Astrocyte (in vitro differentiated cells and primary cell): ENCODE results near the gene RAC2.

ENCODE experiments used
- EZH2 ChIP-seq: IDR thresholded peaks from 2 replicates; pipeline ENCODE4 v1.6.1; 2012; ENCODE audit warnings: mild to moderate bottlenecking, low read length, inconsistent platforms; ENCODE audit not compliant: insufficient read depth
- TF ChIP-seq, protein P1 (sequence below): IDR thresholded peaks from 2 replicates; pipeline ENCODE4 v1.5.1; 2011; ENCODE audit warnings: low read depth, mild to moderate bottlenecking, inconsistent platforms, low read length, moderate library complexity; ENCODE audit not compliant: insufficient read depth

- TF ChIP-seq, protein P1, sequence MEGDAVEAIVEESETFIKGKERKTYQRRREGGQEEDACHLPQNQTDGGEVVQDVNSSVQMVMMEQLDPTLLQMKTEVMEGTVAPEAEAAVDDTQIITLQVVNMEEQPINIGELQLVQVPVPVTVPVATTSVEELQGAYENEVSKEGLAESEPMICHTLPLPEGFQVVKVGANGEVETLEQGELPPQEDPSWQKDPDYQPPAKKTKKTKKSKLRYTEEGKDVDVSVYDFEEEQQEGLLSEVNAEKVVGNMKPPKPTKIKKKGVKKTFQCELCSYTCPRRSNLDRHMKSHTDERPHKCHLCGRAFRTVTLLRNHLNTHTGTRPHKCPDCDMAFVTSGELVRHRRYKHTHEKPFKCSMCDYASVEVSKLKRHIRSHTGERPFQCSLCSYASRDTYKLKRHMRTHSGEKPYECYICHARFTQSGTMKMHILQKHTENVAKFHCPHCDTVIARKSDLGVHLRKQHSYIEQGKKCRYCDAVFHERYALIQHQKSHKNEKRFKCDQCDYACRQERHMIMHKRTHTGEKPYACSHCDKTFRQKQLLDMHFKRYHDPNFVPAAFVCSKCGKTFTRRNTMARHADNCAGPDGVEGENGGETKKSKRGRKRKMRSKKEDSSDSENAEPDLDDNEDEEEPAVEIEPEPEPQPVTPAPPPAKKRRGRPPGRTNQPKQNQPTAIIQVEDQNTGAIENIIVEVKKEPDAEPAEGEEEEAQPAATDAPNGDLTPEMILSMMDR: no peak
- no peak for TF ChIP-seq EZH2
Measured at GRCh38 chr22:37230673-37231405, 13.2 kb downstream of the RAC2 start.
